ENCODE measurements around the gene ASPA.

The ASPA gene

DNA sequence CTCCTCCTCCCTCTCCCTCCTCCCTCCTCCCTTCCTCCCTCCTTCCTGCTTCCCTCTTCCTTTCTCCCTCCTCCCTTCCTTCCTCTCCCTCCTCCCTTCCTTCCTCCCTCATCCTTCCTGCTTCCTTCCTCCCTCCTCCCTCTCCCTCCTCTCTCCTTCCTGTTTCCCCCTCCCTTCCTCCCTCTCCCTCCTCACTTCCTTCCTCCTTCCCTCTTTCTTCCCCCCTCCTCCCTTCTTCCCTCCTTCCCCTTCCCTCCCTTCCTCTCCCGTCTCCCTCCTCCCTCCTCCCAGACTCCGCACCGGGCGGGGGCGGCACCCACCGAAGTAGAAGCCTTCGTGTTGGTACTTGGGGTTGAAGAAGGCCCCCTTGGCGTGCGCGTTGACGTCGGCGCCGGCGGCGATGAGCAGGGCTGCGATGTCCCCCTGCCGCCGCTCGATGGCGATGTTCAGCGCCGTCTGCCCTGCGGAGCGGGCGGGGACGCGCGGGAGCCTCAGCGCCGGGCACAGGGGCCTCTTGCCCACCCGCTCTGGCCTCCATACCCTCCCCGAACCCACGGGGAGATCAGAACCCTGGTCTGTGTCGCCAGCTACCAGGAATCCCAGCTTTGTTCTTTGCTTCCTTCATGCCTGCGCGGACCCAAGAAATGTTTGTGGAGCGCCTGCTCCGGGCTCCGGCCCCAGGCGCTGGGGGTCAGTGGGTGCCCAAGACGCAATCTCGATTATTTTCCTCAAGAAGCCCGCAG, 59.6 kb downstream of the ASPA start:
- peak; percentile 1 for DNase-seq

DNA sequence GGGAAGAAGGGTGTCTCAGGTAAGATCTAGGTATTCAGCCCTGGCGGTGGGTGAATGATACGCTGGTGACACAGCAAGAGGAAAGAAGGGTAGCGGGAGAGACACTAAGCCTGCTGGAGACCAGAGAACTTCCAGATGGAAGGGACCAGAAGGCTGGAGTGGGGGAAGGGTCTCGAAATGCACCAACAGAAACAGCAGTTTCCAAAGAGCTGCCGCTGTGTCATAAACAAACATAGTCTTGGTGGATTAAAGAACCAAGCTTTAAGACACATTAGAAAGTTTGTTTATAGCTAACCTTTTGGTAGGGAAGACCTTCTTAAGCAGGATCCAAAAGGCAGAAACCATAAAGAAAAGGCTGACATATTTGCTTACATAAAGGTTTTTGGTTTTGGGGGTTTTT, 60.9 kb downstream of the ASPA start:
- DNase-seq = no peak

DNA sequence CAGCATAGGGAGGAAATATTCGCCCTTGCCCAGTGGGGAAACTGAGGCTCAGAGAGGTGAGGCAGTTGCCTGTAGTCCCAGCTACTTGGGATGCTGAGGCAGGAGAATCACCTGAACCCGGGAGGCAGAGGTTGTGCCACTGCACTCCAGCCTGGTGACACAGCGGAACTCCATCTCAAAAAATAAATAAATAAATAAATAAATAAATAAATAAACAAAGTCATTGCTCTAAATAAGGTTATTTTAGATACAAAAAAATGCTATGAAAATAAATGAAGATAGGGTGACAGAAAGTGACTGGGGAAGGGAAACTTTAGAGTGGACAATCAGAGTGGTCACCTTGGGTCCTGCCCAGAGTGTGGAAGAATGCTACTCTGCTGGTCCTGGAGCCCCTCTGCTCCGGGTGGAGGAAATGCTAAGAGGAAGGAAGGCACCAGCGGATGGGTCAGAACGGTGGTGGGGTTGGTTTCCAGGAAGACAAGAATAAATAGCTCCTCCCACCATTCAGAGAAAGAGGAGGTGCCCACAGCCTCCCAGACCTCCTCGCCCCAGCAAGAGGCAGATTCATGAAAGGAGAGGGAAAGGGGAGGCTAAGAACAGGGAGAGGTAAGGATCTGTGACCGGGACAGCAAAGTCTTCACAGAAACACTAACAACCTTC, 64.2 kb downstream of the ASPA start:
- no peak for DNase-seq

DNA sequence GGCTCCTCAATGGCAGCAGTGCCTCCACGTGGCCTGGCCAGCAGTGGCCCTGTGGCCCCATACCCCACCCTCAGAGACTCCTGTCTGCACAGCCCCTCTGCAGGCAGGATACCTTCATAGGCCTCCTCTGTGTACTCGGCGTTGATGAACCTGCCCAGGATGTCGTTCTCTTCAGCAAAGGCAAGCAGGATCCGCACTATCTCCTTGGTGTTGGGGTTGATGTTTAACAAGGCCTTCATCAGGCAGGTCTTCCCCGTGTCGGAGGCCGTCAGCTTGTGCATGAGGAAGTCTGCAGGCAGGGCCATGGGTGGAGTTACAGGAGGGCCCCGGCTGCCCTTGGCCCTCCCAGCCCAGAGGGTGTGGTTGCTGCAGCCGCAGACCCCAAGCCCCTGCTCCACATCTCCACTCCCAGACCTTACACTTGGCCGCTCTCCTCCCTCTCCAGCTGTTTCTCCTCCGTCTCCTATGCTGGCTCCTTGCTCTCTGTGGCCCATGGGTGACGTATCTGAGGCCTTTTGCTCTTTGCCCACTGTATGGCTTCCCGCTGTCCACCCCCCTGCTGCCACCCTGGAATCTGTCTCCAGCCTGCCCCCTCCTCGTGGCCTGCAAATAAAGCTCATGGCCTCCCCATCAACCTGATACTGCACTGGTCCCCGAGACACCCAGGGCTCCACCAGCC, 66.8 kb downstream of the ASPA start:
- no peak for DNase-seq

DNA sequence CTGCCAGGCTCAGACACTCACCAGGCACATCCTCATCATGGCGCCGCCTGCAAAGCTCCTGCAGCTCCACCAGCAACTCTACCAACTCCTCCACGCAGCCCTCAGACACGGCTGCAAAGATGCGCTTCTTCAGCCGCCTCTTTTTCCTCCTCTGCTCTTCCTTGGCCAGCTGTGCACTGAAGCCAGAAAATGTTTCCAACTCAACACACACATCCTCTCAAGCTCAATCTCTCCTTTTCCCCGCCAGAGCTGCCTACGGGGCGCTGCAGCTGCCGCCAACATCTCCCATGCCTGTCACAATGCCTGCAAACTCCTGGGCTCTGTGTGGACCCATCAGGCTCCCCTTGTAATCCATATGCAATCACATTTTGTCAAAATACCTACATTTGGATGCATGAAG, 67.7 kb downstream of the ASPA start:
- no peak for DNase-seq

DNA sequence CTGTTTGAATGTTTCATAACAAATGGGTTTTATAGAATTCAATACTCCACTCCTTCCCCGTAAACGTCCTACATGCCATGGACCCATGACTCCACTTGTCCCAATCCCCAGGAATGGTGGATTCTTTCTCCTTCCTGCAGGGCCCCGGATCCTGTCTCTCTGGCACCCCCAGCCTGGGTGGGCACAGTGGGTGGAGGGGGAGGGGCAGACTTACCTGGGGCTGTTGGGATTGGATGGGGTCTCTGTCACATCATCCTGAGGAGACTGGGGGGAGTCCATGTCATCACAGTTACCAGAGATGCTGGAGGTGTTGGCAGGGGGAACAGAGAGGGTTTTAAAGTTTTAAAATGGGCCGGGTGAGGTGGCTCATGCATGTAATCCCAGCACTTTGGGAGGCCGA, 68.6 kb downstream of the ASPA start:
- DNase-seq = no peak

DNA sequence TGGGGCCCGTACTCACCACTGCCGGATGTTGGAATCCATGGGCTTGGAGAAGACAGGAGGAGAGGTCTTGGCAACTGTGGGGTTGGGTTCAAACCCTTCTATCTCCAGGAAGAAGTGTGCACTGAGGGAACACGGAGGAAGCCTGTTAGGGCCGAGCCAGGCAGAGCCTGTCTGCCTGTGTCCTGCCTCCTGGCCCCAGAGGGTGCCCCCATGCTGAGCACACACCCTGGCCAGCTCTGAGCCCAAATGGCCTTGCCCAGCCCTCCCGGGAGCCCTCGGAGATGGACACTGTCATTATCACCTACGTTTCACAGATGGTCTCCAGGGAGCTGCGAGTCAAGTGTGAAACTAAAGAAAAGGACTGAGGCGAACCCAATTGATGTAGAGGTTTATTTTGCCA, 69.4 kb downstream of the ASPA start:
- DNase-seq = no peak

DNA sequence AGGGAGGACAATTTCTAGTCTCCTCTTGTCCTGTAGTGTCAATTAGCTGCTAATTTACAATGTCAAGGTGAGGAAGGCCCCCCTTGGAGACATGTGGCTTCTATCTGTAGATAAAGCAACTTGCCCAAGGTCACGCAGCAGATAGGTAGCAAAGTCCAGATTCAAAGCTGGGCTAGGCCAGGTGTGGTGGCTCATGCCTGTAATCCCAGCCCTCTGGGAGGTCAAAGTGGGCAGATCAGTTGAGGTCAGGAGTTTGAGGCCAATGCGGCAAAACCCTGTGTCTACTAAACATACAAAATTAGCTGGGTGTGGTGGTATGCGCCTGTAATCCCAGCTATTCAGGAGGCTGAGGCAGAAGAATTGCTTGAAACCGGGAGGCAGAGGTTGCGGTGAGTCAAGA, 70.7 kb downstream of the ASPA start:
- DNase-seq = no peak

DNA sequence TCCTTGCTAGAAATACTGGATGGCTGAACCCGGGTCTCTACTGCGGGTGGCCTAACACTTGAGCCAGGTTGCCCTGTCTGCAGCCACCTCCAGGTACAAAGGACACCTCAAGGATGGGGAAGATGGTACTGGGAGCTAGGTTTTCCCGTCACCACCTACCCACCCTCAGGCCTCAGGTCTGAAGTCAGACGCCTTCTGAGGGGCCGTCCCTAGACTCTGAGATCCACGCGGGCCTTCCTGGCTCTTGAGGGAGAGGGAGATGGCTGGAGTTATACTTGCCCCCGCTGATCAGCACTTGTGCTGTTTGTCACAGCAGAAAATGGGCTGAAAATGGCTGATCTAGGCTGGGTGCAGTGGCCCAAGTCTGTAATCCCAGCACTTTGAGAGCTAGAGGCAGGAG, 71.2 kb downstream of the ASPA start:
- DNase-seq = no peak

DNA sequence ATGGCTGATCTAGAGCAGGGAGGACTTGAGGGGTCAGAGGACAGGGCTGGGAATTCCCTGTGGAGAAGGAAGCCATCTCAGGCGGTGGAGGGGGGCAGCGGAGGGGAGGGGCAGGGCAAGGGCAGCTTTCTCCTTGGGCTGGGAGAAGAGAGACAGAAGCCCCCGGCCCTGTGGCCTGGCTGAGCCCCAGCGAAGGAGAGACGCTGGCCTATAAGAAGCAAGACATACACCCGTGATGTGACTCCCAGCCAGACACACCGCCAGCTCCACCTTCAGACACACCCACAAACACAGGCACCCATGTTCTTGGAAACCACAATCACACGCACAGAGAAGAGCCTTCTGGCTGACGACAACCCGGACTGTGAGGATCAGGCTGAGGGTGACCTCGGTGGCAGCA, 71.8 kb downstream of the ASPA start:
- DNase-seq = no peak

DNA sequence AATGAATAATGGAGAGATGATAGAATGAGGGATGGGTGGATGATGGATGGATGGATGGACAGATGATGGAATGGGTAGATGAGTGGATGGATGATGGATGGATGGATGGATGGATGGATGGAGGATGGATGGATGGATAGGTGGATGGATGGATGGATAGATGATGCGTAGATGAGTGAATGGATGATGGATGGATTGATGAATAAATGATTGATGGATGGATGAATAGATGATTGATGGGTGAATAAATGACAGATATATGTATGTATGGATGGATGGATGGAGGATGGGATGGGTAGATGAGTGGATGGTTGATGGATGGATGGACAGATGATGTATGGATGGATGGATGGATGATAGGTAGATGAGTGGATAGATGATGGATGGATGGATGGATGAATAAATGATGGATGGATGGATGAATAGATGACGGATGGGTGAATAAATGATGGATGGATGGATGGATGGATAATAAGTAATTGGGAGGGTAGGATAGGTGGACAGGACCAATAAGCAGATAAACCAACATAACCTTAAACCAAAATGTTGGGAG, 73.9 kb downstream of the ASPA start:
- DNase-seq = no peak

DNA sequence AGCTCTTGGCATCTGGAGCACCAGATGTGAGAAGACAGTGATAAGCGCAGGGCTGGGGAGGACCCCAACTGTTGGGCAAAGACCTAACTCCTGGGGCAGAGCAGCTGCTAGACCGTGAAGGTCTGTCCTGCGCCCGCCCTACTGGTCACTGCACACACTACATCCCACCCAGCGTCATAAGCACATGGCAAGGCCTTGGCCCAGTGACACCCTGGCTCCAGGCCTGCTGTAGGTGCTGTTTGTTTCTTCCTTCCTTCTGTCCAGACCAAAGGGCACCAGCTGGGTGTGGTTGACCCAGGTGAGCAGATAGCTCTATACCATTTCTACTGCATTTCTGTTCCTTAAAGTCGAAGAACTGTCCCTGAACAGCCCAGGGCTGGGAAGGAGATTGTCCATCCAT, 75.4 kb downstream of the ASPA start:
- no peak for DNase-seq

DNA sequence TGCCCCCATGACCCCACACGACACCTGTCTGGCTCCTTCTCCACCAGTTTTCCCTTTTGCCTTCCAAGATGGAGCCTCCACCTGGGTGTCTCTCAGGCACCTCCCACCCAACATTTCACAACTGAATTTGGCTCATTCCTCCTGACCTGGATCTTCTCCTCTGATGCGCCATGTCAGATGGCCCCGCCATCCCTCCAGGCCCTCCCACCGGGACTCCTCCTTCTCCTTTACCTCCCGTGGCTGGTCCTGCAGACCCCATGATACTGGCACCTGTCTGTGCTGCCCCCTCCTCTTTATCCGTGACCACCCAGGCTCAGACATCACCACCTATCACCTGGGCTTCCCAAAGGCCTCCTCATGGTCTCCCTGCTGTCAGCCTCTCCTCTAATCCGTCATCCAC, 77.1 kb downstream of the ASPA start:
- no peak for DNase-seq
